Astrocyte of the spinal cord (primary cell): ENCODE results near the gene DHX35.

Experiments used
- DNase-seq: peaks from one replicate; pipeline ENCODE4 v3.0.0; 2011; ENCODE audit warnings: low read depth, low spot score
- H3K4me3 ChIP-seq: 2 replicates; pipeline ENCODE4 v1.5.1; 2011; ENCODE audit warnings: low read depth, mild to moderate bottlenecking, low read length, moderate library complexity
- in situ Hi-C: cut with HindIII; loops from 2 replicates; pipeline ENCODE4 v1.10.0; 2017; ENCODE audit warnings: low sequenced_read_pairs
- TF ChIP-seq, protein P1 (sequence below): IDR thresholded peaks from 2 replicates; pipeline ENCODE4 v1.5.1; 2012; ENCODE audit warnings: low read depth, mild to moderate bottlenecking, low read length, inconsistent platforms

Gene DHX35

DNA sequence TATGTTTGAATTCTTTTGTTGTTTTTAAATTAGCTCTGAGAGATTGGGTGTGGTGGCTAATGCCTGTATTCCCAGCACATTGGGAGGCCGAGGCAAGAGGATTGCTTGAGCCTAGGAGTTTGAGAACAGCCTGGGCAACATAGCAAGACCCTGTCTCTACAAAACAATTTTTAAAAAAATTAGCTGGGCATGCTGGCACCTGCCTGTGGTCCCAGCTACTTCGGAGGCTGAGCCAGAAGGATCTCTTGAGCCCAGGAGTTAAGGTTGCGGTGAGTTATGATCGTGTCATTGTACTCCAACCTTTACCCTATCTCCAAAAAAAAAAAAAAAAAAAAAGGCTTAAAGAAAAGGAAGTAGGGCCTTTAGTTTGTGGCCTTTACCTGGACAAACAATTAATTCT lies 22.9 kb downstream of the DHX35 start:
- in situ Hi-C loops, result no loop called here
- DNase-seq, result no peak
- H3K4me3 ChIP-seq, result no peak overlapping the region
- TF ChIP-seq, protein P1, sequence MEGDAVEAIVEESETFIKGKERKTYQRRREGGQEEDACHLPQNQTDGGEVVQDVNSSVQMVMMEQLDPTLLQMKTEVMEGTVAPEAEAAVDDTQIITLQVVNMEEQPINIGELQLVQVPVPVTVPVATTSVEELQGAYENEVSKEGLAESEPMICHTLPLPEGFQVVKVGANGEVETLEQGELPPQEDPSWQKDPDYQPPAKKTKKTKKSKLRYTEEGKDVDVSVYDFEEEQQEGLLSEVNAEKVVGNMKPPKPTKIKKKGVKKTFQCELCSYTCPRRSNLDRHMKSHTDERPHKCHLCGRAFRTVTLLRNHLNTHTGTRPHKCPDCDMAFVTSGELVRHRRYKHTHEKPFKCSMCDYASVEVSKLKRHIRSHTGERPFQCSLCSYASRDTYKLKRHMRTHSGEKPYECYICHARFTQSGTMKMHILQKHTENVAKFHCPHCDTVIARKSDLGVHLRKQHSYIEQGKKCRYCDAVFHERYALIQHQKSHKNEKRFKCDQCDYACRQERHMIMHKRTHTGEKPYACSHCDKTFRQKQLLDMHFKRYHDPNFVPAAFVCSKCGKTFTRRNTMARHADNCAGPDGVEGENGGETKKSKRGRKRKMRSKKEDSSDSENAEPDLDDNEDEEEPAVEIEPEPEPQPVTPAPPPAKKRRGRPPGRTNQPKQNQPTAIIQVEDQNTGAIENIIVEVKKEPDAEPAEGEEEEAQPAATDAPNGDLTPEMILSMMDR, result no peak

DNA sequence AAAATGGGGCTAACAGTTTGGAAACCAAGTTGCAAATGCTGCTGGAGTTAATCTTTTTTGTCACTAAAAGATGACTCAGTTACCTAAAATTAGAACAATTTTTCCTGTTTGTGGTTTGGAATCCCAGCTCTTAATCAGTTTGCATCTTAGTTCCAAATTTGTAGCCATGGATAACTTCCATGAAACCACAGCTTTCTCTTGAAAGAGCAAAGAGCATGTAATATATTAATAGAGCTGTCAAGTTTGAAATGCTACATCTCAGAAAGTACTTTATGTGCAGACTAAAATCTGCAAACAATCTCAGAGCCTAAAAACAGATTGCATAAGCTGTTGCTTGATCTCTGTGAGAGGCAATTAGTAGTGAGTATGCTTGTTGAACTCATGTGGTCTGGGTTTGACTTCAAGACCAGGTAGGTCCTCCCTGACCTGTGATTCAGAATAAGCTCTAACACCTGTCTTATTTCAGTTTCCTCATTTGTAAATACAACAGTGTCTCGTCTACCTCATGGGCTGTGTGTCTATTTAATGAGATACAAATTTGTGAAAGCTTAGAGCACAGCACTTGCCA lies 23.5 kb downstream of the DHX35 start:
- TF ChIP-seq, protein P1, result no peak
- H3K4me3 ChIP-seq, result no peak overlapping the region
- DNase-seq, result peak; percentile 83
- in situ Hi-C loops, result no loop called here

DNA sequence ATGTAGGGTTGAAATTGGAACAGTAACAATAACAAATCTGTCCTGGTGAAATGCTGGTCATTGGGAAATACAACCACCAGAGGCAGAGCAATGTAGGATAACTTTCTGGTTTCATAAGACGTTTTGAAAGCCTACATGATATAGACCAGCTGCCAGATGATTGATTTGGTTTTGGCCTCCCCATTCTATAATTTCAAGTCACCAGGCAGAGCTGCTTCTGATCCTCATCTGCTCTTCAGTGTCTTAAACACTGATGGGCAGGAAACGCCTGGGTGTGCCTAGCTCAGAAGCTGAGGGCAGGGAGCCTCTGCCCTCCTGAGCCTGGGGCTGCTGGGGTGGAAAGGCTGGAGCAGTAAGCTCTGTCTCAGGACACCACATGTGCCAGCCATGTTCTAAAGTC lies 24.5 kb downstream of the DHX35 start:
- no peak for DNase-seq
- in situ Hi-C loops, result no loop called here
- H3K4me3 ChIP-seq, result no peak overlapping the region
- TF ChIP-seq, protein P1, result no peak

DNA sequence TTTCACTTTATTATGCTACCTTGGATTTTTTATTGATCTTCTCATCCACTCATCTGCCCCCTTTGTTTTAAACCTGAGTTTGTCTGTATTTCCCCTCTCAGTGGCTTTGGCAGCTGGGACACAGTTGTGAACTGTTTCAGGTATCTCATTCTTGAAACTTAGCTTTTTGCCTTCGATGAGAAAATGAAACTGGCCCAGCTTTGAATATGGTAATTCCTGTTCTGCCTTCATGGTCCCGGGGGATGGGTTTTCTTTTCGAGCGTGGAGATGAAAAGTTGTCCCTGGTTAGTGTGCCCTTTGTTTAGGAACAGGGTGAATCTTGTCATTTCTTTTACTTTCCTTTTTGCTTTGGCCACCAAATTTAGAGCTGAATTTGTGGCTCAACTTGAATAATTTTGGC lies 25.6 kb downstream of the DHX35 start:
- TF ChIP-seq, protein P1, result no peak
- H3K4me3 ChIP-seq, result no peak overlapping the region
- in situ Hi-C loops, result no loop called here
- no peak for DNase-seq

DNA sequence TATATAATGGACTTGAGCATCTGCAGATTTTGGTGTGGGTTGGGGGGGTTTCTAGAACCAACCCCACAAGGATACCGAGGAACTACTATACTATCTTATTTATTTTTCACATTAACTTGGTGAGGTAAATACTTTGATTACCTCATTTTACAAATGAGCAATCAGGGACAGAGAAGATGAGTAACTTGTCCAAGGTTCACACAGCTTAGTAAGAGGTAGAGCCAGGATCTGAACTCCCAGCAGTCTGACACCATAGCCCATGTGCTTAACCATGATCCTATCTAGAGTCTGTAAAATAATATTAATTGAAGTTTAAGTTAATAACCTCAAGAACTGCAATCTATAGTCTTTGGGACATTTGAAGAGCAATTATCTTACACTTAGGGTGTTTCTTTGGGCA lies 28.6 kb downstream of the DHX35 start:
- in situ Hi-C loops, result no loop called here
- TF ChIP-seq, protein P1, result no peak
- no peak overlapping the region for H3K4me3 ChIP-seq
- DNase-seq, result no peak

DNA sequence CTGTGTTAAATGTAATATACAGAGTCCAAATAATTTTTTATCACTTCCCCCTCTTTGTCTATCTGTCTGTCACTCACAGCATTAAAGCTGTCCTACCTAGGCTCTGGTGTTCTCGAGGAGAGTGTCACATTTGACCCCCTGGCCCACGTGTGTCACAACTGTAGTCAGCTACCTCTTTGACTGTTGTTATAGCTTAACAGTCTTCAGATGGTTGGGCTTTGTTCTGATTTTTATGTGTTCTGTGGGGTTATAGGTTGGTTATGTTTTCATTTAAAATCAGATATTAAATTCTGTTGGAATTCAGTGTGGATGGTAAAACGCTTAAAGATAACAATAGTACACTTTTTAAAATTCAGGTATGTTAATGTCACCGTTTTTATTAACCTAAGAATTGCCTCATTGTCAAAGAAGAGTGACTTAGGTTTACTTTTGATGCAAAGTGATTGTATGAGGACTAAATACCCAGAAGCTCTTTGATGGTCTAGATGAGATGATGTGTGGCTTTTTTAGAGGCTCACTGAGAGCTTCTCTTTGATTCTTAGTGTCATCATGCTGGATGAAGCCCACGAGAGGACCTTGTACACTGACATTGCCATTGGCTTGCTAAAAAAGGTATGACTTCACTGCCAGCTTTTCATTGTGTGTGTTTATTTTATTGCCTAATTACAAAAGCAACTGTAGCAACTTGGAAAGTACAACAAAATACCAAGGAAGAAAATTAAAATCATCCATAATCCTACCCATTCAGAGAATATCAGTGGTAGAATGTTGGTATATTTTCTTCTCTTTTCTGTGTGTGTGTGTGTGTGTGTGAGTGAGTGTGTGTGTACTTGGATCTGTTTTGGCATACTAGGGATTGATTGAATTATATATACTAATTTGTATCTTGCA lies 29.9 kb downstream of the DHX35 start:
- TF ChIP-seq, protein P1, result no peak
- in situ Hi-C loops, result no loop called here

More for the DNA sequence above, 29.9 kb downstream of the DHX35 start:
- no peak for DNase-seq
- H3K4me3 ChIP-seq, result no peak overlapping the region
